Natural killer cell (primary cell): ENCODE data around the gene YWHAB. TPM values are rescaled to one million over a fixed set of nuclear protein-coding genes. Genes with fewer than 3 reads are reported as not detected.

Experiments used
- ATAC-seq, 3 donors: fragments of 150-1000 bp in 2 of 3; fragments of 200-7000 bp in 1 of 3; cut with Tn5 transposase; 1 replicate in 1 of 3; 2 replicates in 2 of 3; pipeline ENCODE4 v1.10.0; 2021; ENCODE audit warnings: mild to moderate bottlenecking in 2 of 3, moderate library complexity in 2 of 3
- DNase-seq, 2 donors: peaks; one replicate each; pipeline versions ENCODE4 v3.0.0 to v3.0.0-alpha.2; 2013 to 2021; ENCODE audit warnings: mixed read lengths in 1 of 2
- H3K27ac ChIP-seq: one replicate; pipeline ENCODE4 v1.5.1; 2013; ENCODE audit warnings: mild to moderate bottlenecking, low read length
- H3K27me3 ChIP-seq: one replicate; pipeline ENCODE4 v1.6.1; 2013; ENCODE audit warnings: low read length; ENCODE audit not compliant: control insufficient read depth, insufficient read depth
- H3K36me3 ChIP-seq: one replicate; pipeline ENCODE4 v1.6.1; 2013; ENCODE audit warnings: low read length; ENCODE audit not compliant: control insufficient read depth, insufficient read depth
- H3K4me1 ChIP-seq: one replicate; pipeline ENCODE4 v1.6.1; 2013; ENCODE audit warnings: low read length; ENCODE audit not compliant: control insufficient read depth, insufficient read depth
- H3K4me3 ChIP-seq: one replicate; pipeline ENCODE4 v1.5.1; 2013; ENCODE audit warnings: low read length
- H3K9me3 ChIP-seq: one replicate; pipeline ENCODE4 v1.6.1; 2013; ENCODE audit warnings: low read length; ENCODE audit not compliant: control insufficient read depth, insufficient read depth
- H3K27ac Mint-ChIP-seq, 2 donors: one replicate each; pipeline ENCODE4 v1.8.0; 2022; ENCODE audit warnings: mild to moderate bottlenecking in 2 of 2, mixed read lengths in 2 of 2, moderate library complexity in 1 of 2
- H3K27me3 Mint-ChIP-seq, 2 donors: one replicate each; pipeline ENCODE4 v1.8.0; 2022; ENCODE audit warnings: low read depth in 2 of 2, mixed read lengths in 2 of 2
- H3K36me3 Mint-ChIP-seq: one replicate; pipeline ENCODE4 v1.8.0; 2022; ENCODE audit warnings: mixed read lengths
- H3K4me1 Mint-ChIP-seq, 2 donors: one replicate each; pipeline ENCODE4 v1.8.0; 2022; ENCODE audit warnings: mixed read lengths in 2 of 2
- H3K4me3 Mint-ChIP-seq: one replicate; pipeline ENCODE4 v1.8.0; 2022; ENCODE audit warnings: mild to moderate bottlenecking, moderate library complexity, mixed read lengths
- H3K9me3 Mint-ChIP-seq, 2 donors: one replicate each; pipeline ENCODE4 v1.8.0; 2022; ENCODE audit warnings: mixed read lengths in 2 of 2
- CTCF ChIP-seq: fragments of 200-600 bp; IDR thresholded peaks from one replicate; pipeline ENCODE4 v1.8.0; 2022; ENCODE audit warnings: antibody characterized with exemption
- WGBS: methylation state at CpG from one replicate; pipeline ENCODE4 v1.1.7; 2013; ENCODE audit warnings: missing lambda C conversion rate; ENCODE audit not compliant: insufficient coverage; 5-methylcytosine and 5-hydroxymethylcytosine counted together
- intact Hi-C: fragments of 100-400 bp; cut with micrococcal nuclease; formaldehyde crosslinking; loops from one replicate; pipeline ENCODE4 v1.14.2; 2022
- total RNA-seq, 4 donors: library from RNA; stranded (reverse); fragments of 120-200 nt in 1 of 4; gene quantifications; one replicate each; pipeline versions ENCODE4 v1.2.3 to v1.2.4, GENCODE V29; 2013 to 2022

The YWHAB gene
- total RNA-seq, 3 donors from 2014 or later (not counting 1 experiment from before 2014, with no cell fraction given) = 137 to 199 (median 179) TPM

- Mint-ChIP-seq H3K4me1 (peaks cover 61 to 80% of the 10 kb centered on the region in 2 donors), H3K27me3 (no peaks in the 10 kb centered on the region), H3K4me3 (peak overlapping the region; percentile 98), H3K27ac (peak overlapping the region; percentile 93 to 97), H3K9me3 (no peaks in the 10 kb centered on the region), H3K36me3 (no peaks in the 10 kb centered on the region)
- H3K4me1 ChIP-seq = peaks cover 23% of the 10 kb centered on the region
- intact Hi-C loops = loop anchor here (2.0 to 10.0 kb wide), 2 partner anchors 79 to 127 kb away; partner anchors contain the start of gene STK4
- no peaks in the 10 kb centered on the region for H3K27me3 ChIP-seq
- WGBS = 63% methylated on average over 4 of the region's 4 CpGs
- no peak overlapping the region for H3K4me3 ChIP-seq
- no peaks in the 10 kb centered on the region for H3K9me3 ChIP-seq
- DNase-seq = no peak
- ATAC-seq = no peak
- H3K36me3 ChIP-seq = no peaks in the 10 kb centered on the region
- TF ChIP-seq CTCF = no peak
- no peak overlapping the region for H3K27ac ChIP-seq
Observed at GRCh38 chr20:44887466-44887865, 2.0 kb downstream of the YWHAB start.

GRCh38 chr20:44888226-44889103 is 3.0 kb downstream of the YWHAB start:
- Mint-ChIP-seq H3K4me3 (peak overlapping the region; percentile 98), H3K9me3 (no peaks in the 10 kb centered on the region), H3K4me1 (peaks cover 62 to 85% of the 10 kb centered on the region in 2 donors), H3K27ac (peak overlapping the region; percentile 93 to 97), H3K27me3 (no peaks in the 10 kb centered on the region), H3K36me3 (no peaks in the 10 kb centered on the region)
- no peak for TF ChIP-seq CTCF
- no peaks in the 10 kb centered on the region for H3K9me3 ChIP-seq
- DNase-seq (peak in 1 of 2 donors; percentile 46), ATAC-seq (no peak)
- peak overlapping the region; percentile 11 for H3K27ac ChIP-seq
- no peak overlapping the region for H3K4me3 ChIP-seq
- intact Hi-C loops = loop anchor here (10.0 kb wide), 1 partner anchor 126 kb away; no protein-coding TSS in a partner anchor
- 92% methylated on average over 2 of the region's 6 CpGs for WGBS
- peaks cover 23% of the 10 kb centered on the region for H3K4me1 ChIP-seq
- no peaks in the 10 kb centered on the region for H3K27me3 ChIP-seq
- no peaks in the 10 kb centered on the region for H3K36me3 ChIP-seq

- H3K4me1 Mint-ChIP-seq = peaks cover 80 to 88% of the 10 kb centered on the region in 2 donors
- H3K36me3 Mint-ChIP-seq = no peaks in the 10 kb centered on the region
- no peak for TF ChIP-seq CTCF
- Histone ChIP-seq H3K4me1 (peaks cover 20% of the 10 kb centered on the region), H3K4me3 (no peak overlapping the region), H3K9me3 (no peaks in the 10 kb centered on the region), H3K27me3 (no peaks in the 10 kb centered on the region), H3K27ac (no peak overlapping the region), H3K36me3 (peaks cover 10% of the 10 kb centered on the region)
- no peaks in the 10 kb centered on the region for H3K27me3 Mint-ChIP-seq
- H3K4me3 Mint-ChIP-seq = peak overlapping the region; percentile 57
- 73% methylated on average over 1 of the region's 1 CpG for WGBS
- peak overlapping the region; percentile 72 to 83 for H3K27ac Mint-ChIP-seq
- H3K9me3 Mint-ChIP-seq = no peaks in the 10 kb centered on the region
- DNase-seq (no peak), ATAC-seq (peak in 2 of 3 donors; percentile 30 to 57)
- intact Hi-C loops = no loop called here
Observed at GRCh38 chr20:44891826-44892225, 6.3 kb downstream of the YWHAB start.
